T follicular helper cell (primary cell): Measurements from ENCODE around the gene TLL2.

Experiments
- DNase-seq: peaks from one replicate; pipeline ENCODE4 v3.0.0-alpha.2; 2020; ENCODE audit warnings: low read depth

The TLL2 gene

GRCh38 chr10:96463562-96463961 is 50.2 kb downstream of the TLL2 start:
- no peak for DNase-seq

- no peak for DNase-seq
Observed at GRCh38 chr10:96462606-96463151, 51.0 kb downstream of the TLL2 start.

- no peak for DNase-seq
Observed at GRCh38 chr10:96460316-96460715, 53.4 kb downstream of the TLL2 start.

- DNase-seq, result no peak
Observed at GRCh38 chr10:96457341-96457740, 56.4 kb downstream of the TLL2 start.

- DNase-seq, result no peak
Observed at GRCh38 chr10:96456296-96456840, 57.4 kb downstream of the TLL2 start.

- no peak for DNase-seq
Observed at GRCh38 chr10:96453856-96454583, 59.7 kb downstream of the TLL2 start.

- no peak for DNase-seq
Observed at GRCh38 chr10:96452494-96453153, 61.1 kb downstream of the TLL2 start.

- DNase-seq, result no peak
Observed at GRCh38 chr10:96450529-96451207, 63.1 kb downstream of the TLL2 start.

- no peak for DNase-seq
Observed at GRCh38 chr10:96448558-96448957, 65.2 kb downstream of the TLL2 start.

- no peak for DNase-seq
Observed at GRCh38 chr10:96448021-96448457, 65.7 kb downstream of the TLL2 start.

- no peak for DNase-seq
Observed at GRCh38 chr10:96446966-96447596, 66.6 kb downstream of the TLL2 start.

GRCh38 chr10:96441987-96442643 is 71.6 kb downstream of the TLL2 start:
- no peak for DNase-seq

- no peak for DNase-seq
Observed at GRCh38 chr10:96441322-96441885, 72.3 kb downstream of the TLL2 start.

- DNase-seq, result no peak
Observed at GRCh38 chr10:96440361-96441292, 73.1 kb downstream of the TLL2 start.

GRCh38 chr10:96439725-96440124 is 74.0 kb downstream of the TLL2 start:
- no peak for DNase-seq

GRCh38 chr10:96436035-96436434 is 77.7 kb downstream of the TLL2 start:
- DNase-seq, result no peak

- no peak for DNase-seq
Observed at GRCh38 chr10:96431211-96431970, 82.3 kb downstream of the TLL2 start.

GRCh38 chr10:96427291-96427690 is 86.4 kb downstream of the TLL2 start:
- no peak for DNase-seq

GRCh38 chr10:96422525-96422924 is 91.2 kb downstream of the TLL2 start:
- no peak for DNase-seq
